K562 (cell line): ENCODE measurements around the gene NPDC1. TPM values are rescaled to one million over a fixed set of nuclear protein-coding genes. Genes with fewer than 3 reads are reported as not detected.

Experiments
- ATAC-seq: fragments of 200-7000 bp; cut with Tn5 transposase; 3 replicates; pipeline ENCODE4 v1.9.1; 2020; ENCODE audit warnings: moderate library complexity
- BruUV-seq: library from RNA; stranded (reverse); fragments of 400-500 nt; replicated peaks from 2 replicates; lab custom pipeline; 2021; lab: Mats Ljungman, UMichigan
- CTCF ChIA-PET: fragments of 300-600 bp; formaldehyde crosslinking; extraction: SDS; loops from one replicate; lab custom pipeline; 2021; ENCODE audit warnings: low intra/inter-chr PET ratio; lab: Yijun Ruan, JAX
- POLR2A ChIA-PET: fragments of 300-600, 350-650 bp; sonication (Branson Sonifier 250); formaldehyde crosslinking; extraction: SDS; loops from one replicate; lab custom pipeline; 2021; ENCODE audit warnings: antibody characterized with exemption, inconsistent platforms; lab: Yijun Ruan, JAX
- DNase-seq, 4 experiments: peaks; one replicate each; pipeline versions ENCODE4 v3.0.0 to v3.0.0-alpha.2; 2011 to 2018; ENCODE audit warnings: low spot score in 3 of 4, mixed read lengths in 3 of 4; ENCODE audit errors: extremely low read depth in 1 of 4
- FAIRE-seq: peaks from 2 replicates; lab custom pipeline; 2011; peaks lifted over from hg19 to GRCh38; lab: Jason Lieb, UNC
- H2AFZ ChIP-seq: 2 replicates; pipeline ENCODE4 v1.6.0; 2011; ENCODE audit warnings: low read depth, low read length, control low read depth, inconsistent platforms
- H3K27ac ChIP-seq: fragments of 200-600 bp; 3 replicates; pipeline ENCODE4 v1.8.0; 2011; ENCODE audit warnings: low read depth, mild to moderate bottlenecking, control low read depth, inconsistent platforms, low read length, moderate library complexity, mixed read lengths; ENCODE audit errors: extremely low read depth
- H3K27me3 ChIP-seq, 2 experiments: fragments of 300-600 bp in 1 of 2; 2 replicates in 1 of 2; 3 replicates in 1 of 2; pipeline versions ENCODE4 v1.6.0 to v1.8.0; 2011; ENCODE audit warnings: inconsistent platforms in 2 of 2, low read length in 2 of 2, mild to moderate bottlenecking in 1 of 2, mixed read lengths in 1 of 2, moderate library complexity in 1 of 2; ENCODE audit not compliant: control insufficient read depth in 2 of 2, insufficient read depth in 2 of 2
- H3K36me3 ChIP-seq: fragments of 300-600 bp; 3 replicates; pipeline ENCODE4 v1.8.0; 2011; ENCODE audit warnings: mild to moderate bottlenecking, low read length, inconsistent platforms; ENCODE audit not compliant: control insufficient read depth, insufficient read depth
- H3K4me1 ChIP-seq, 2 experiments: fragments of 200-600 bp in 1 of 2; replicated peaks in 1 of 2; 2 replicates in 1 of 2; 3 replicates in 1 of 2; pipeline versions ENCODE4 v1.5.1 to v1.8.0; 2011; ENCODE audit warnings: inconsistent platforms in 2 of 2, low read length in 2 of 2, mild to moderate bottlenecking in 1 of 2, mixed read lengths in 1 of 2, moderate library complexity in 1 of 2; ENCODE audit not compliant: control insufficient read depth in 2 of 2, insufficient read depth in 2 of 2
- H3K4me2 ChIP-seq: 2 replicates; pipeline ENCODE4 v1.6.1; 2011; ENCODE audit warnings: low read length, control low read depth, inconsistent platforms, mixed read lengths; ENCODE audit not compliant: insufficient read depth
- H3K4me3 ChIP-seq: fragments of 200-600 bp; sonication (generic), shearing (Covaris generic); 2 replicates; pipeline ENCODE4 v1.5.1; 2016; ENCODE audit warnings: control low read depth, inconsistent platforms
- H3K79me2 ChIP-seq: fragments of 200-600 bp; 3 replicates; pipeline ENCODE4 v1.8.0; 2011; ENCODE audit warnings: low read length, inconsistent platforms; ENCODE audit not compliant: control insufficient read depth, insufficient read depth
- H3K9ac ChIP-seq, 2 experiments: 2 replicates each; pipeline versions ENCODE4 v1.6.0 to v1.6.1; 2011; ENCODE audit warnings: low read depth in 2 of 2, low read length in 2 of 2, control low read depth in 1 of 2, inconsistent platforms in 1 of 2, mild to moderate bottlenecking in 1 of 2, mixed read lengths in 1 of 2; ENCODE audit not compliant: insufficient read depth in 1 of 2
- H3K9me1 ChIP-seq: one replicate; pipeline ENCODE4 v1.6.0; 2011; ENCODE audit warnings: inconsistent platforms, mild to moderate bottlenecking, low read length, moderate library complexity; ENCODE audit not compliant: control insufficient read depth, insufficient read depth
- H3K9me3 ChIP-seq: replicated peaks from 2 replicates; pipeline ENCODE4 v1.5.1; 2011; ENCODE audit warnings: low read depth, low read length, inconsistent platforms; ENCODE audit not compliant: control insufficient read depth, insufficient read depth
- H4K20me1 ChIP-seq: replicated peaks from 2 replicates; pipeline ENCODE4 v1.6.1; 2011; ENCODE audit warnings: low read length, inconsistent platforms, mixed read lengths; ENCODE audit not compliant: control insufficient read depth, insufficient read depth
- BCOR ChIP-seq: fragments of 450-650 bp; IDR thresholded peaks from 2 replicates; pipeline ENCODE4 v1.6.1; 2016
- CREM ChIP-seq: IDR thresholded peaks from 2 replicates; pipeline ENCODE4 v1.6.1; 2014; ENCODE audit warnings: antibody characterized with exemption, low read depth
- PHTF2 ChIP-seq: fragments of 250-450 bp; sonication (Bioruptor Pico); IDR thresholded peaks from 2 replicates; pipeline ENCODE4 v1.5.0; 2021; ENCODE audit warnings: mild to moderate bottlenecking
- SAP30 ChIP-seq: fragments of 200-600 bp; sonication (generic); IDR thresholded peaks from 2 replicates; pipeline ENCODE4 v1.6.1; 2012; ENCODE audit warnings: borderline replicate concordance, low read depth, mild to moderate bottlenecking, moderate library complexity, low read length, control low read depth, inconsistent platforms; ENCODE audit not compliant: insufficient read depth, poor library complexity, severe bottlenecking
- TCFL5 ChIP-seq: fragments of 250-450 bp; sonication (Bioruptor Pico); conservative IDR thresholded peaks from 2 replicates; pipeline ENCODE4 v1.6.1; 2021; ENCODE audit warnings: mild to moderate bottlenecking, moderate library complexity, matching md5 sums
- THRAP3 ChIP-seq: fragments of 450-650 bp; IDR thresholded peaks from 2 replicates; pipeline ENCODE4 v1.6.1; 2016; ENCODE audit warnings: mild to moderate bottlenecking, inconsistent platforms, borderline replicate concordance
- XRCC5 ChIP-seq: fragments of 200-400 bp; formaldehyde crosslinking; IDR thresholded peaks from 2 replicates; pipeline ENCODE4 v1.6.1; 2017; ENCODE audit warnings: low read depth, mild to moderate bottlenecking, low read length
- ZNF263 ChIP-seq: sonication (generic); formaldehyde crosslinking; IDR thresholded peaks from 2 replicates; pipeline ENCODE4 v1.8.0; 2022; ENCODE audit warnings: mild to moderate bottlenecking, missing genetic modification reagents, borderline replicate concordance
- WGBS: fragments of 100-300 bp; shearing (Covaris generic); methylation state at CpG from one replicate; pipeline ENCODE4 v1.1.6; 2016; ENCODE audit warnings: low coverage, mixed read lengths; ENCODE audit not compliant: insufficient coverage; ENCODE audit errors: missing lambda C conversion rate; 5-methylcytosine and 5-hydroxymethylcytosine counted together
- in situ Hi-C: fragments of 300-500 bp; cut with MboI; formaldehyde crosslinking; loops from 4 replicates; pipeline ENCODE4 v1.15.0; 2018; ENCODE audit warnings: inconsistent platforms, mixed read lengths
- intact Hi-C: fragments of 100-400 bp; cut with micrococcal nuclease; formaldehyde crosslinking; loops from 2 replicates; pipeline ENCODE4 v1.14.2; 2022
- polyA plus RNA-seq, 8 experiments: library from polyadenylated mRNA; depleted of rRNA in 4 of 8; stranded (reverse) in 5 of 8; unstranded in 3 of 8; fragments of >200 nt; fragmentation: Nextera tagmentation in 2 of 8; fragmentation: Illumina TruSeq in 1 of 8; extraction: Ambion mirVana in 2 of 8; extraction: Trizol in 1 of 8; gene quantifications; 2 replicates each; pipeline versions ENCODE4 v1.2.1 to v1.2.3, GENCODE V29; 2011 to 2014; ENCODE audit warnings: inconsistent platforms in 1 of 8, missing spikeins in 1 of 8
- total RNA-seq, 7 experiments: library from RNA; depleted of rRNA in 6 of 7; stranded (reverse); fragments of >200 nt in 6 of 7; fragmentation: Illumina TruSeq in 2 of 7; extraction: Trizol in 2 of 7; gene quantifications; 2 replicates each; pipeline versions ENCODE4 v1.2.1 to v1.2.3, GENCODE V29; 2011 to 2021; ENCODE audit warnings: low replicate concordance in 1 of 7
- TF ChIP-seq, protein P1 (sequence below): fragments of 450-650 bp; IDR thresholded peaks from 2 replicates; pipeline ENCODE4 v1.6.1; 2017; ENCODE audit warnings: antibody characterized with exemption
- TF ChIP-seq, protein P2 (sequence below): fragments of 450-650 bp; conservative IDR thresholded peaks from 2 replicates; pipeline ENCODE4 v1.6.1; 2016; ENCODE audit warnings: missing genetic modification characterization, low read depth, mild to moderate bottlenecking, control low read depth, missing compliant biosample characterization

The NPDC1 gene
- total and polyA plus RNA-seq, 9 of the 15 experiments (the other 6 are each of a cell fraction or from before 2014, with no cell fraction given) = 0.06 to 2.1 (median 0.53) TPM; not detected in 3

DNA sequence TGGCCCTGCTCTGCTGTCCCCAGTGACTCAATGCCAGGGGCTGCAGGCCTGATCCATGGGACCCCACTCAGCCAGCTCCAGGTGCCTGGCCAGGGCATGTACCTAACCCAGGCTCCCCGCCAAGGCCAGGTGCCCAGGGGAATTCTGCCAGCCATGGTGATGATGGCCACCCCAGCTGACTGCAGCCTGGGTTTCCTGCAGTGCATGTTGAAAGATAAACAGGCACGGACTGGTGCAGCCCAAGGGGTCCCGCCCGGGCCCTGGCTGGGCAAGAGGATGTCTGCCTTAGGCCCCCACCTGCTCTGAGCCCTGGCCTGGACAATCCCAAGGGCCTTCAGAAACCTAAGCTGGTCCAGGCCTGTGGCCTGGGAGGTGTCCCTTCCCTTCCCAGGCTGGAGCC is 19.1 kb downstream of the NPDC1 start:
- no peaks in the 10 kb centered on the region for H3K9me1 ChIP-seq
- ATAC-seq (no peak), FAIRE-seq (no peak), DNase-seq (no peak)
- CTCF ChIA-PET = no interaction called here
- H3K27me3 ChIP-seq = no peaks in the 10 kb centered on the region
- in situ Hi-C loops = no loop called here
- H3K79me2 ChIP-seq = peaks cover 3% of the 10 kb centered on the region; the same call in 1 of the 3 replicates
- H3K4me1 ChIP-seq = peaks cover 13 to 94% of the 10 kb centered on the region in 2 experiments
- BruUV-seq = no TSS peak
- POLR2A ChIA-PET = interaction anchor here (0.6 to 1.2 kb wide), 4 partner anchors 11 to 681 kb away, joined by 3 read pairs; partner anchors contain the start of gene NPDC1
- H3K9me3 ChIP-seq = no peaks in the 10 kb centered on the region
- no peak overlapping the region; the same call in 1 of the 2 replicates for H3K4me2 ChIP-seq
- 63% methylated on average over 4 of the region's 4 CpGs for WGBS
- peak overlapping the region in 1 of 2 experiments; percentile 86; a peak in 2 of 4 replicates for H3K9ac ChIP-seq
- no peak overlapping the region for H2AFZ ChIP-seq
- H3K4me3 ChIP-seq = no peak overlapping the region
- no peaks in the 10 kb centered on the region for H4K20me1 ChIP-seq
- TF ChIP-seq CREM (no peak), XRCC5 (no peak), SAP30 (no peak), THRAP3 (no peak), PHTF2 (CRISPR knock-in tag) (no peak), TCFL5 (CRISPR knock-in tag) (no peak), BCOR (no peak), ZNF263 (CRISPR knock-in tag) (no peak)
- TF ChIP-seq, protein P1, sequence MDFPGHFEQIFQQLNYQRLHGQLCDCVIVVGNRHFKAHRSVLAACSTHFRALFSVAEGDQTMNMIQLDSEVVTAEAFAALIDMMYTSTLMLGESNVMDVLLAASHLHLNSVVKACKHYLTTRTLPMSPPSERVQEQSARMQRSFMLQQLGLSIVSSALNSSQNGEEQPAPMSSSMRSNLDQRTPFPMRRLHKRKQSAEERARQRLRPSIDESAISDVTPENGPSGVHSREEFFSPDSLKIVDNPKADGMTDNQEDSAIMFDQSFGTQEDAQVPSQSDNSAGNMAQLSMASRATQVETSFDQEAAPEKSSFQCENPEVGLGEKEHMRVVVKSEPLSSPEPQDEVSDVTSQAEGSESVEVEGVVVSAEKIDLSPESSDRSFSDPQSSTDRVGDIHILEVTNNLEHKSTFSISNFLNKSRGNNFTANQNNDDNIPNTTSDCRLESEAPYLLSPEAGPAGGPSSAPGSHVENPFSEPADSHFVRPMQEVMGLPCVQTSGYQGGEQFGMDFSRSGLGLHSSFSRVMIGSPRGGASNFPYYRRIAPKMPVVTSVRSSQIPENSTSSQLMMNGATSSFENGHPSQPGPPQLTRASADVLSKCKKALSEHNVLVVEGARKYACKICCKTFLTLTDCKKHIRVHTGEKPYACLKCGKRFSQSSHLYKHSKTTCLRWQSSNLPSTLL = no peak
- TF ChIP-seq, protein P2, sequence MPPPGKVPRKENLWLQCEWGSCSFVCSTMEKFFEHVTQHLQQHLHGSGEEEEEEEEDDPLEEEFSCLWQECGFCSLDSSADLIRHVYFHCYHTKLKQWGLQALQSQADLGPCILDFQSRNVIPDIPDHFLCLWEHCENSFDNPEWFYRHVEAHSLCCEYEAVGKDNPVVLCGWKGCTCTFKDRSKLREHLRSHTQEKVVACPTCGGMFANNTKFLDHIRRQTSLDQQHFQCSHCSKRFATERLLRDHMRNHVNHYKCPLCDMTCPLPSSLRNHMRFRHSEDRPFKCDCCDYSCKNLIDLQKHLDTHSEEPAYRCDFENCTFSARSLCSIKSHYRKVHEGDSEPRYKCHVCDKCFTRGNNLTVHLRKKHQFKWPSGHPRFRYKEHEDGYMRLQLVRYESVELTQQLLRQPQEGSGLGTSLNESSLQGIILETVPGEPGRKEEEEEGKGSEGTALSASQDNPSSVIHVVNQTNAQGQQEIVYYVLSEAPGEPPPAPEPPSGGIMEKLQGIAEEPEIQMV (tag) = no peak
- intact Hi-C loops = no loop called here
- no peak overlapping the region for H3K27ac ChIP-seq
- H3K36me3 ChIP-seq = no peaks in the 10 kb centered on the region
